RCC 7860 (cell line): ENCODE measurements around the gene IGFBP3.
A peak's percentile ranks its signal among the peaks of the same experiment; 100 is the strongest.
"Not testable (repeated sequence)": the region's sequence is repeated elsewhere in the genome, so short reads cannot be mapped to it uniquely, and the experiment has no call there.

ENCODE experiments used
- DNase-seq: peaks from one replicate; pipeline ENCODE4 v3.0.0-alpha.2; 2015; ENCODE audit warnings: low spot score
- FAIRE-seq: peaks from 2 replicates; lab custom pipeline; 2012; peaks lifted over from hg19 to GRCh38; lab: Jason Lieb, UNC

Gene IGFBP3, protein sequence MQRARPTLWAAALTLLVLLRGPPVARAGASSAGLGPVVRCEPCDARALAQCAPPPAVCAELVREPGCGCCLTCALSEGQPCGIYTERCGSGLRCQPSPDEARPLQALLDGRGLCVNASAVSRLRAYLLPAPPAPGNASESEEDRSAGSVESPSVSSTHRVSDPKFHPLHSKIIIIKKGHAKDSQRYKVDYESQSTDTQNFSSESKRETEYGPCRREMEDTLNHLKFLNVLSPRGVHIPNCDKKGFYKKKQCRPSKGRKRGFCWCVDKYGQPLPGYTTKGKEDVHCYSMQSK

DNA sequence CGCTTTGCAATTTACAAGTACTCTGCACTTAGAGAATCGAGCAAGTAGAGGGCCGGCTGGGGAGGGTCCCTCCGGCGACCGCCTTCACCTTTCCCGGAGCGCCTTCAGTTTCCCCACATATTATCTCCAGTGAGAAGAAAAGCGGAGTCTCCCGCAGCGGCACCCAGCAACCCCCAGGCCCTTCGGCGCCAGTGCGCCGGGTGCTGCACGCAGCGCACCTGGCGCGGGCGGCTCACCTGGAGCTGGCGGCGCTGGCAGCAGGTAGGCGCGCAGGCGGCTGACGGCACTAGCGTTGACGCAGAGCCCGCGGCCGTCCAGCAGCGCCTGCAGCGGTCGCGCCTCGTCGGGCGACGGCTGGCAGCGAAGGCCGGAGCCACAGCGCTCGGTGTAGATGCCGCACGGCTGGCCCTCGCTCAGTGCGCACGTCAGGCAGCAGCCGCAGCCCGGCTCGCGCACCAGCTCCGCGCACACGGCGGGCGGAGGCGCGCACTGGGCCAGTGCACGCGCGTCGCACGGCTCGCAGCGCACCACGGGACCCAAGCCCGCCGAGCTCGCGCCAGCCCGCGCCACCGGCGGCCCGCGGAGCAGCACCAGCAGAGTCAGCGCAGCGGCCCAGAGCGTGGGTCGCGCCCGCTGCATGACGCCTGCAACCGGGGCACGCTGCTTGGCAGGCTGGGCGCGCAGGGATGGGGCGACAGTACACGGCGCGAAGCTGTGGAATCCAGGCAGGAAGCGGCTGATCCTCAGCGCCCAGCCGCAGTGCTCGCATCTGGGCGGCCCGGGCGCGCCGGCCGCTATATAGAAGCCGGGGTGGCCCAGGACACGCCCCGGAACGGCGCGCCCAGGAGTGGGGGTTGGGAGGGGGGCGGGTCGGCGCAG, at the start of gene IGFBP3:
IGFBP3 (minus strand) TSS at position 771 of the 879 bp plus-strand sequence; CDS start at position 639, 132 bp downstream.
- FAIRE-seq = no peak
- DNase-seq = peak; percentile 56

DNA sequence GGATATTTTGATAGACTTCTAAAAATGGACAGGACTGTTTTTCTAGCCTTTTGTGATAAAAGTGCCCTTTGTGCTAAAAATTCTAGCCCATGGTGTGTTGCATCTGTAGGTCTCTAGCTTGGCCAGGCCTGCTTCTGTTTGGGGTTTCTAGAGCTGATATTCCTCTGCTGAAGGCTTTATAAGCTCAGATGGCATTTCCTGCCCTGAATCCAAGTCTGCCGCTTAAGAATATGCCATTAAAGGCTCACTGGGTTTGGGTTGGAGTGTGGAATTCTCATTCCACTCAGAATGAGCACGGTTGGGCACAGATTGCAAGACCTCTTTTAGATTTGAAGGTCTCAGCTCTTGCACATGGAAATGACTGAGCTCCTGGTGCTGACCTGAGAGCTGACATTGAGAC, 49.4 kb upstream of the IGFBP3 start:
- no peak for FAIRE-seq
- no peak for DNase-seq

DNA sequence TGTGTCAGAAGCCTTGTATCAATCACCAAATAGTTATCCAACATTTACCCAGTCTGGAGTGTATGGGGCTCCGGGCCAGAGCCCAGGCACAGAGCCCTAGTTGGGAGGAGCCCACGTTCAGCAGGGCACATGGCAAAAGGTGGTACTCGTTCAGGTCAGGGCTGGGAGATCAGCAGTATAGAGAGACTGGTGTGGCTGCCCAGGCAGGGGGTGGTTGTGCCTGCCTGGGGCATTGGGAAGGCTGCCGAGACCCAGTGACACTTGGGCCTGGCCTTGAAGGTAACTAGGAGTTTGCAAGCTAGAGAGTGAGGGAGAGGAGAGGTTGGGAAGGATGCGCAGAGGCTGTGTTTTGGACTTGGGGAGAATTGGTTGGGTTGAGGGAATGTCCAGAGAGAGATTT, 48.9 kb upstream of the IGFBP3 start:
- FAIRE-seq (no peak), DNase-seq (no peak)

DNA sequence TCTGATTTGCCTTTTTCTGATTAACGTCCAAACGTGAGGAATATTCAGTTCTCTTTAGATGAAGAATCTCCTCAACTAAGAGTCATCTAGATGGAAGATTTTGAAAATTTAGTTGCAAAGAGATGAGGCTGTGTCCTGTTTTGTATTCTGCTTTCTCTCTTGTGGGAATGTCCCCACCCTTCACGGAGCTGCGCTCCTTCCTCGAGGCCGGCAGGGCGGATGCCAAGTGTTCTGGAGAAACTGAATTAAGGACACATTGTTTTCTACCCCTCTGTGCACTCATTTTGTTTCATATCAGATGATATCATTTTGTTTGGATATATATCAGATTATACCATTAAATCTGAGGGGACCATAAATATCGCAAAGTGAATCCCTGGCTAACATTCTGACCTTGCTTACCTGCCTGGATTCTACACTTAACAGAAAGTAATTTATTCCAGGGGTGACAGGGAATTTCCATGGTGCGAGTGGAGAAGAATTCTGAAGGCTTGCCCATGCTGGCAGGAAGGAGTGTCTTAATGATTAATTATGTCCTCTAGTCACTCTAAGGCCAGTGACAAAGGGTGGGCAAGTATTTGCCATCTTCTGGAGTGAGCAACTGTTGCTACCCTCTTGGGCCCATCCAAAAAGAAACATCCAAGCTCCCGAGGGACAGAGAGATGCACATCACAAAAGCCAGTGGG, 47.9 kb upstream of the IGFBP3 start:
- DNase-seq = no peak
- no peak for FAIRE-seq

DNA sequence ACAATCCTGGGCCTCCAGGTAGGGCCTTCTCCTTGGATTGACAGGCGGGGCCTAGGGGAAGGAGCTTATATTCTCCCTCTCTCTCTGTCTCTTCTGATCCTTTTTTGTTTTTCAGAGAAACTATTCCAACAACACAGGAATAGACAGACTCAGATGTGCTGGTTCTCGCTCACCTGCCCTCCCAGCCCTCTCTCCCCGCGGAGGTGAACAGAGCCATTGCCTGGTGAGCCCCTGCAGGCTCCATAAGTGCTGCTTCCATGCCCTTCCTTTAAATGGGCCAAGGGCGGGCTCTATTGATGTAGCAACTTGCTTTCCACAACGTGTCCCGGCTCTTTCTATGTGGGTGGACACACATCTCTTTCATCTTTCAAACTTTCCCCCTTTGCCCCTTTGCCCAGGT, 47.2 kb upstream of the IGFBP3 start:
- FAIRE-seq (no peak), DNase-seq (no peak)

DNA sequence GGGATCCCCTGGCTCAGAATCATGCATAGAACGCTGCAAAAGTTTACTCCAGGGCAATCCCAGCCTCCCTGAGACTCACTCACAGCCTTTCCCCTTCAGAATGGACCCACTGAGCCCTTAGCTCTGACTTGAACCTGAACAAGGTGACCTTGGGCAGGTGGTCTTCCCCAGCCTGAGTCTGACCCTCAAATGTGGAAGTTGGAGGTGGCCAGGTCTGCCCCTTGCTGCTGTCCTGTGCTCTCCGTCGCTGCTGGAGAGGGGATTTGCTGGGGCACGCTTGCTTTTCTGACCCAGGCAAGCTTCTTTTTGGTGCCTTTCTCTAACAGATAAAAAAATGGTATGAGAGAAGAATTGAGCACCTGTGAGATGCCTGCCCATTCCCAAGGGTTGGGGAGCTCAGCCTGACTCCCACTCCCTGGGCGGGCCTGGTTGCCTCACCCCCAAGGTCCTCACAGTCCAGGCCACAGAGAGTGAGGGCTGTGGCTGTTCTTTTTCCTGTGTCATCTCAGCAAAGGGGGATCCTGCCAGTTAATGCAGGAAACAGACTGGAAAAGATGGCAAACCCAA, 46.6 kb upstream of the IGFBP3 start:
- DNase-seq = no peak
- FAIRE-seq = no peak

DNA sequence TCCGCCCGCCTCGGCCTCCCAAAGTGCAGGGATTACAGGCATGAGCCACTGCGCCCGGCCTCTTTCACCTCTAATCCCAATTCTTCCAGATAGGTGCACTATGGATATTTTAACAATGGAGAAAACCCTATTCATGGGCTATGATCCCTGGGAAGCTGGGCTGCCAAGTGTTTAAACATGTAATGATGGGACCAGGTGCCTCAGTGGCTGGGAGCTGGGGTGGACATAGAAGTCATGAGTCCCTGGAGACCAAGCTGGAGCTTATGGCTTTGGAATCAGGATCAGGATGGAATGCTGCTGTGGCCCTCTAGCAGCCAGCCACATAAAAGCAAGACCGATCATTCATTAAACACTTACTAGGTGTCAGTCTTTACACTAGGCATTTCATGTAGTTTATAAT, 41.8 kb upstream of the IGFBP3 start:
- DNase-seq (no peak), FAIRE-seq (no peak)

DNA sequence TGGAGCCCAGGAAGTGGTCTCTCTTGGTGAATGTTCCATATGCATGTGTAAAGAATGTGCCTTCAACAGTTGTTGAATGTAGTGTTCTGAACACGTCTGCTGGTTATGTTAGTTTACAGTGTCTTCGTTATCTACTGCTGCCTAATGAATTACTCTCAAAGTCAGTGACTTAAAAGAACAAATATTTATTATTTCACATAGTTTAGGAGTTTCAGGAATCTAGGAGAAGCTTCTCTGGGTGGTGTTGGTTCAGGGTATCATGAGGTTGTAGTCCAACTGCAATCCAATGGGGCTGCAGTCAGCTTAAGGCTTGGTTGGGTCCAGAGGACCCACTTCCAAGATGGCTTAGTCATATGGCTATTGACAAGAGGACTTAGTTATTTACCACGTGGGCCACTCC, 36.6 kb upstream of the IGFBP3 start:
- DNase-seq (no peak), FAIRE-seq (no peak)

DNA sequence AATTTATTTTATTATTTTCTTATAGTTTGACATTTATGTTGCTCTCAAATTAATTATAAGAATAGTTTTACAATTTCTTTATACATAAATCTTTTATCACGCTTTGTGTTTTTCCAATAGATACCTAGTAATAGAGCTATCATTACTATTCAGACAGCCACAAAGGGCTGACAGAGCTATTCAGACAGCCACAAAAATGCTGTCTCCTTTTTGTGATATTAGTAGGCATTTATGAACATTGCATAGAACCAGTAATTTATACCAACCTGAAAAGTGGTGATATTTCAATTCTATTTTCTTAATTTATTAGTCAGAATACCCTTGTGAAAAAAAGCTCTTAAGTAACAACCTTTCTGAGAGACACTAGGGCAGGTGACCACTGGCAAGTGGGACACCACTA, 34.2 kb upstream of the IGFBP3 start:
- DNase-seq = no peak
- FAIRE-seq = no peak

DNA sequence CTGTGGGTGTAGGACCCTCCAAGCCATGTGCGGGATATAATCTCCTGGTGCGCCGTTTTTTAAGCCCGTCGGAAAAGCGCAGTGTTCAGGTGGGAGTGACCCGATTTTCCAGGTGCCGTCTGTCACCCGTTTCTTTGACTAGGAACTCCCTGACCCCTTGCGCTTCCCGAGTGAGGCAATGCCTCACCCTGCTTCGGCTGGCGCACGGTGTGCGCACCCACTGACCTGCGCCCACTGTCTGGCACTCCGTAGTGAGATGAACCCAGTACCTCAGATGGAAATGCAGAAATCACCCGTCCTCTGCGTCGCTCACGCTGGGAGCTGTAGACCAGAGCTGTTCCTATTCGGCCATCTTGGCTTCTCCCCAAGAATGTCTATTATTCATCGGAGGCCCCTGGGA, 32.0 kb upstream of the IGFBP3 start:
- not testable (repeated sequence) for FAIRE-seq, DNase-seq

DNA sequence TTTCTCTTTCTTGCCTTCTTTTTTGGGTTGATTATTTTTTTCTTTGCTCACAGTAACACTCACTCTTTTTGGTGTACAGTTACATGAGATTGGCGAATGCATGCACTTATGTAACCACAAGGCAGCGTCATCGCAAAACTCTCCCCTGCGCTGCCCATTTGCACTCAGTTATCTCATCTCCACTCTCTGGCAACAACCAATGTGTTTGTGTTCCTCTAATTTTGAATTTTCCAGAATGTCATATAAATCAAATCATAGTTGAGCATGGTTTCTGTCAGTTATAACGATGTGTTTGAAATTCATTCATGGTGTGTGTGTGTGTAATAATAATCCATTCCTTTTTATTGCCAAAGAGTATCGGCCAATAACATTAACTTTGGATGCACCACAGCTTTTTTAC, 23.0 kb upstream of the IGFBP3 start:
- no peak for FAIRE-seq

DNA sequence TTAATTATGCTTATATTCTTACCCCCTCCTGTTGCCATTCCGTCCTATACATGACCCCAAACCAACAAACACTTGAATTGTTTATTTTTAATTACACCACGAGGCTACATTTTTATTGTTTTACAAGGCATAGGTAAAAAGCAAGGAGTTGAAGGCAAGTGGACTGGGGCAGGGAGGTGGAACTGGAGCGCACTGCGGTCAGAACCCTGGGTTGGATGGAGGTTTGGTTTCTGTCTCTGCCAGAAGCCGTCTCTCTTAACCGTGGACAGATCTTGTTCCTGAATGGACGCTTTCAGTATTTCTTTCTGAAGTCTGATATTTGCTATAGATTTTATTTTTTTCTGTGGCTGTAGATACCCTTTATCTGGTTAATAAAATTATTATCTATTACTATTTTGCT, 19.9 kb upstream of the IGFBP3 start:
- FAIRE-seq (no peak), DNase-seq (no peak)

More for the DNA sequence above, 23.0 kb upstream of the IGFBP3 start:
- DNase-seq = no peak

DNA sequence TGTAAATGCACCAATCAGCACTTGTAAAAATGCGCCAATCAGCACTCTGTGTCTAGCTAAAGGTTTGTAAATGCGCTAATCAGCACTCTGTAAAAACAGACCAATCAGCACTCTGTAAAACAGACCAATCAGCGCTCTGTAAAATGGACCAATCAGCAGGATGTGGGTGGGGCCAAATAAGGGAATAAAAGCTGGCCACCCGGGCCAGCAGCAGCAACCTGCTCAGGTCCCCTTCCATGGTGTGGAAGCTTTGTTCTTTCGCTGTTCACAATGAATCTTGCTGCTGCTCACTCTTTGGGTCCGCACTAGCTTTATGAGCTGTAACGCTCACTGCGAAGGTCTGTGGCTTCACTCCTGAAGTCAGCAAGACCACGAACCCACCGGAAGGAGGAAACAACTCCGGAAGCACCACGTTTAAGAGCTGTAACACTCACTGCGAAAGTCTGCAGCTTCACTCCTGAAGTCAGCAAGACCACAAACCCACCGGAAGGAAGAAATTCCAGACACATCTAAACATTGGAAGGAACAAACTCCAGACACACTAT, 19.2 kb upstream of the IGFBP3 start:
- not testable (repeated sequence) for DNase-seq, FAIRE-seq

DNA sequence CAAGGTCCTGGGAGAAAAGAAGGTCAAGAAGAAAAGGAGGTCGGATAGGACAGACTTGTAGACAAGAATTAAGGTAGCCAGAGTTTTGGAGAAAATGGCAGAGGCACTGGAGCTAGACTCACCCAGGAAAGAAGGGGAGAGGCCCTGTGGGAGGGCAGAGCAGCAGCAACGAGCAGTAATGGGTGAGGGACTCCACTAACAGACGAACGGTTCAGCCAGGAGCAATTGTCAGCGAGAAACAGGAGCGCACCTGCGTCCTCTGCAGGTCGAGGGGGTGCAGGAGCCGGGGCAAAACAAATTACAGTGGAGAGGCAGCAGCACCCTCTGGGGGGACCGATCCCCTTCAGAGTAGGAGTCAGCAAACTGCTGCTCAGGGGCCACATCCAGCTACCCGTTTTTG, 18.5 kb upstream of the IGFBP3 start:
- DNase-seq (no peak), FAIRE-seq (no peak)

DNA sequence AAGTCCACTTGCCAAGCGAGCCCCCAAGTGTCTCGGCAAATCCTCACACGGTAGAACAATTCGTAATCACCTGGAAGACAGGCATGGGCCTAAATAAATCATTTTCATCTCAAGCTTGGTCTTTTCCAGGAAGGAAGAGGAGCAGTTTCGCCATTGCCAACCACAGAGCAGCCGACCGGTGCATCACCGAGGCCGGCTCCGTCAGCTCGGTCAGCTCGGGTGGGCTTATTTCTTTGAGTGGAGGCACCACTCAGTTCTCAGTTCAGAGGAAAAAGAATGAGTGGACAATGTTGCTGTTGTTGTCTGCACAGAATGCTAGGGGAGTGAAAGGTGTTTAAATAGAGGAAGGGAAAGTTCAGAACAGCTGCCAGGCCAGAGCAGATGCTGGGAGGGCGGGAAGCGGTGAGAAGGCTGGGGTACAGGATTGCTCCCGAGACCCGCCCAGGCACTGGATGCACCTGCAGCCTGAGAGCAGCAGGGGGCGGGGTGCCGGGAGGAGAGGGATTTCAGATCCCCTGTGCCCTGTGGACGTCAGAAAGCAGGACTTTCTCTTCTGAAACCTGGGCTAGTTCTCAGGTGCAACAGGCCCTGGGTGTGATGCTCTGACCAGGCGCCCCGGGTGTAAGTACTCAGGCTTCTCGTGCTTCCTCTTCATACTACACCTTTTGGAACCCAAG, 17.7 kb upstream of the IGFBP3 start:
- DNase-seq = no peak
- no peak for FAIRE-seq

DNA sequence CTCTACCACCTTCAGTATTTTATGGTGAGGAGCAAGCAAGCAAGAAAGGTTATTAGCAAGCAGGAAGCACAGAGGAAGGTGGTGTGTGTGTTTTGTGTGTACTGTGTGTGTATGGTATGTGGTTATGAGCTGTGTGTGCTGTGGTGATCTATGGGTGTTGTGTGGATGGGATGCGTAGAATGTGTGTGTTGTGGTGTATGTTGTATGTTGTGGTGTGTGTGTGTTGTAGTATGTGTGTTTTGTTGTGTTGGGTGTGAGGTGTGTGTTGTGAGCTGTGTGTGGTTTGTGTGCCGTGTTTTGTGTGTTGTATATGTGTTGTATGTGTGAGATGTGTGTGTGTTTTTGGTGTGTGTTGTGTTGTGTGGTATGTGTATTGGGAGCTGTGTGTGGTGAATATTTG, 16.8 kb upstream of the IGFBP3 start:
- no peak for FAIRE-seq

DNA sequence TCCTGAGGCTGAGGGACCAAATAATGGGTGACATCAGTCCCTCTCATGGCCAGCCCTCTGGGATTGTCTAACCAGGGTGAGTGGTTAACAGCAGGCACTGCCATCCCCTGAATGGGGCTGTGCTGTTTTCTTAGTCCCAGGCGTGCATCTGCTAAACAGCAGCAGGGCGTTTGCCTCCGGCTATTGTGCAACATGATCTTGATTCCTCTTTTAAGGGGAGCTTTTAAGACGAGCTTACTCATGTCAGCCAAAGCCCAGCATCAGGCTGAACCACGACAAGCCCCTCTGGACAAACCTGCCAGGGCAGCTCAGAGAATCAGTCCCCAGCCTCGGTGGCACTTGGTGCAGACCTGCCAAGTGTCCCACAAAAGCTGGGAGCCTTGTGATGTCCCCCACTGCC, 16.2 kb upstream of the IGFBP3 start:
- FAIRE-seq = no peak
- DNase-seq = no peak

More for the DNA sequence above, 16.8 kb upstream of the IGFBP3 start:
- DNase-seq = no peak

DNA sequence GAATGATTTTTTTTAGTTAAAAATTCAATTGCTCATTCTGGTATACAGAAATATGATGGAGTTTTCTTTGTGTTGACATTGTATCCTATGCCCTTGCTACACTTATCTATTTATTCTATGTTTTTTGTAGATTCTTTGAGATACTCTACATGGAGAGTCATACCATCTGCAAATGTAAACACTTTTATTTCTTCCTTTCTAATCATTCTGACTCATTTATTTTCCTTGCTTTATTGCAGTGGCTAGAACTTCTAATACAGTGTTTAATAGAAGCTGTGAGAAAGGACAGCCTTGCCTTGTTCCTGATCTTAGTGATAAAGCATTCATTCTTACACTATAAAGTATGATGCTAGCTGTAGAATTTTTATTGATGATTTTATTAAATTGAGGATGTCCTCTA, 9.9 kb upstream of the IGFBP3 start:
- no peak for DNase-seq
- FAIRE-seq = no peak

DNA sequence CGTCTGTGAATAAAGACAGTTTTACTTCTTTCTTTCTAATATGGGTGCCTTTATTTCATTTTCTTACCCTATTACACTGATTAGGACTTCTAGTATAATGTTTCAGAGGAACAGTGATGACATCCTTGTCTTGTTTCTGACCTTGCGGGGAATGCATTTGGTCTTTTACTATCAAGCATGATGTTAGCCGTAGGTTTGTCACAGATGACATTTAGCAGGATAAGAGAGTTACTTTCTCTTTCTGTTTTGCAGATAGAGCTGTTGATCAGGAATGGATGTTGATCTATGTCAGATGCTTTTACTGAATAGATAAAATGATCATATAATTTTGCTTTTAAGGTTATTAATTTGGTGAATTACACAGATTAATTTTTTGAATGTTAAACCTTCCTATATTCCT, 6.6 kb upstream of the IGFBP3 start:
- no peak for DNase-seq
- FAIRE-seq = no peak

DNA sequence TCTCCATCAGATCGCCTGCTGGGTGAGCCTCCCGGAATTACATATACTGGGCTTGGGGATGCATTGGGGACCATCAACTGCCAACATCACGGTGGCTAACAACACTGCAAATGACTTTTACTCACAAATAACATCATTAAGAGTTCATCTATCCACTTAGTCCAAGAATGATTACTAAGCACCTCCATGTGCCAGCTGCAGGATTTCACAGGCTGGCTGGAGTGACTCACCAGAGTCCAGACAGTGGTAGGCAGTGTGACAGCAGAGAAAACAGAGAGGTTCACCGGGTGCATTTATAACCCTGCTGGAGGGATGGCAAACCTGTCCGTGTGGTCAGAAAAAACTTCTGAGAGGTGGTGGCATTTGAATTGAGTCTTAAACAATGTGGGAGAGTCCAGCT, 3.2 kb upstream of the IGFBP3 start:
- FAIRE-seq = peak; percentile 96
- peak; percentile 96 for DNase-seq
